Measurements from ENCODE around the gene LIX1L.

GRCh38 chr1:145918144-145918991, 39.4 kb downstream of the LIX1L start, which contains the start of gene PEX11B:
- TF ChIP-seq CTCF (optimal IDR thresholded peaks at IDR 0.05 in 1 of 3, IDR thresholded peaks at IDR 0.05 in 1 of 3, conservative IDR thresholded peaks at IDR 0.05 in 1 of 3; ENCODE audit: extremely low read depth in 1 of 3, insufficient read depth in 2 of 3, low read length in 3 of 3) (no peak), EZH2 (IDR thresholded peaks at IDR 0.05; ENCODE audit: low read length) (no peak)
